PC-9 (cell line): Measurements from ENCODE around the gene WDR18.

Experiments used
- EZH2 ChIP-seq: fragments of 200-600 bp; sonication (generic); IDR thresholded peaks from 2 replicates; pipeline ENCODE4 v1.8.0; 2017; ENCODE audit warnings: antibody characterized with exemption, low read depth
- TF ChIP-seq, protein P1 (sequence below): fragments of 200-600 bp; sonication (generic); conservative IDR thresholded peaks from 2 replicates; pipeline ENCODE4 v1.6.1; 2017; ENCODE audit warnings: mixed run types, antibody characterized with exemption, mild to moderate bottlenecking, moderate library complexity

DNA sequence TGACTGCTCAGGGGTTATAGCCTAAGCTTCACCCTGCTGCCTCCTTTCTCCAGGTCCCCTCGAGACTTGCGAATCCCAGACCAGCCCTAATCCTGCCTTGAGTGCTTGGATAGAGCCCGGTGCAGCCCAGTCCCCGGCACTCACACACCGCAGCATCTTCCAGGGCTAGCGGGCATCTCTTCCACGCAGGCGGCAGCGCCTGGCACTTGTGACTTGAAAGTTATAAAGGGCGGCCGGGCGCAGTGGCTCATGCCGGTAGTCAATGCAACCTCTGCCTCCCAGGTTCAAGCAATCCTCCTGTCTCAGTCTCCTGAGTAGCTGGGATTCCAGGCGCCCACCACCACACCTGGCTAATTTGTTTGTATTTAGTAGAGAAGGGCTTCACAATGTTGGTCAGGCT lies 1.9 kb downstream of the WDR18 start:
- TF ChIP-seq, protein P1, sequence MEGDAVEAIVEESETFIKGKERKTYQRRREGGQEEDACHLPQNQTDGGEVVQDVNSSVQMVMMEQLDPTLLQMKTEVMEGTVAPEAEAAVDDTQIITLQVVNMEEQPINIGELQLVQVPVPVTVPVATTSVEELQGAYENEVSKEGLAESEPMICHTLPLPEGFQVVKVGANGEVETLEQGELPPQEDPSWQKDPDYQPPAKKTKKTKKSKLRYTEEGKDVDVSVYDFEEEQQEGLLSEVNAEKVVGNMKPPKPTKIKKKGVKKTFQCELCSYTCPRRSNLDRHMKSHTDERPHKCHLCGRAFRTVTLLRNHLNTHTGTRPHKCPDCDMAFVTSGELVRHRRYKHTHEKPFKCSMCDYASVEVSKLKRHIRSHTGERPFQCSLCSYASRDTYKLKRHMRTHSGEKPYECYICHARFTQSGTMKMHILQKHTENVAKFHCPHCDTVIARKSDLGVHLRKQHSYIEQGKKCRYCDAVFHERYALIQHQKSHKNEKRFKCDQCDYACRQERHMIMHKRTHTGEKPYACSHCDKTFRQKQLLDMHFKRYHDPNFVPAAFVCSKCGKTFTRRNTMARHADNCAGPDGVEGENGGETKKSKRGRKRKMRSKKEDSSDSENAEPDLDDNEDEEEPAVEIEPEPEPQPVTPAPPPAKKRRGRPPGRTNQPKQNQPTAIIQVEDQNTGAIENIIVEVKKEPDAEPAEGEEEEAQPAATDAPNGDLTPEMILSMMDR, result no peak
- TF ChIP-seq EZH2, result no peak
